Fibroblast of villous mesenchyme (primary cell): ENCODE results near the gene C3orf70. TPM values are rescaled to one million over a fixed set of nuclear protein-coding genes. Genes with fewer than 3 reads are reported as not detected.

Experiments
- DNase-seq: peaks from one replicate; pipeline ENCODE4 v3.0.0-alpha.2; 2010; ENCODE audit warnings: low read depth
- H3K4me3 ChIP-seq: 2 replicates; pipeline ENCODE4 v1.5.1; 2011; ENCODE audit warnings: low read depth, mild to moderate bottlenecking, low read length
- total RNA-seq: library from RNA; depleted of rRNA; stranded (reverse); fragments of >200 nt; gene quantifications from 2 replicates; pipeline ENCODE4 v1.2.3, GENCODE V29; 2012
- TF ChIP-seq, protein P1 (sequence below): IDR thresholded peaks from 2 replicates; pipeline ENCODE4 v1.5.1; 2012; ENCODE audit warnings: low read depth, mild to moderate bottlenecking, low read length; ENCODE audit not compliant: insufficient read depth

Gene C3orf70
- total RNA-seq, 1 donor: 2.2 TPM

DNA sequence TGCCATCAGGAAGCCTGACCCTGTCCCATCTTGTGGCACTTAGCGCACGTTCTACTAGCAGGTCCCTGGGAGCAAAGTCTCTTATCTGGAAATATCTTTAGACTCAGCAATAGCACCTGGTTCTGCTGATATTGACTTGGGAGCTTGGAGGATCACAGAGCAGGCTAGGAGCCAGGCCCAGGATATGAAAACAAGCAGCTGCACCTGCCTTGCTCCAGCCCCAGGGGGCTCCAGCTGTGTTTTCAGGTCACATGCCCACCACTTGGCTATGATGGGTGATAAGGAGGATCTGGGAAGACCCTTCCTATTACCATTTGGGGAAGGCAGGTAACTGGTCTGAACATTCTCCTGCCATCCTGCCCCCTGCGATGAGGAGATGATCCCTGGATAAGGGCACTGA, 87.8 kb downstream of the C3orf70 start:
- TF ChIP-seq, protein P1, sequence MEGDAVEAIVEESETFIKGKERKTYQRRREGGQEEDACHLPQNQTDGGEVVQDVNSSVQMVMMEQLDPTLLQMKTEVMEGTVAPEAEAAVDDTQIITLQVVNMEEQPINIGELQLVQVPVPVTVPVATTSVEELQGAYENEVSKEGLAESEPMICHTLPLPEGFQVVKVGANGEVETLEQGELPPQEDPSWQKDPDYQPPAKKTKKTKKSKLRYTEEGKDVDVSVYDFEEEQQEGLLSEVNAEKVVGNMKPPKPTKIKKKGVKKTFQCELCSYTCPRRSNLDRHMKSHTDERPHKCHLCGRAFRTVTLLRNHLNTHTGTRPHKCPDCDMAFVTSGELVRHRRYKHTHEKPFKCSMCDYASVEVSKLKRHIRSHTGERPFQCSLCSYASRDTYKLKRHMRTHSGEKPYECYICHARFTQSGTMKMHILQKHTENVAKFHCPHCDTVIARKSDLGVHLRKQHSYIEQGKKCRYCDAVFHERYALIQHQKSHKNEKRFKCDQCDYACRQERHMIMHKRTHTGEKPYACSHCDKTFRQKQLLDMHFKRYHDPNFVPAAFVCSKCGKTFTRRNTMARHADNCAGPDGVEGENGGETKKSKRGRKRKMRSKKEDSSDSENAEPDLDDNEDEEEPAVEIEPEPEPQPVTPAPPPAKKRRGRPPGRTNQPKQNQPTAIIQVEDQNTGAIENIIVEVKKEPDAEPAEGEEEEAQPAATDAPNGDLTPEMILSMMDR: no peak
- no peak for DNase-seq
- no peak overlapping the region for H3K4me3 ChIP-seq

DNA sequence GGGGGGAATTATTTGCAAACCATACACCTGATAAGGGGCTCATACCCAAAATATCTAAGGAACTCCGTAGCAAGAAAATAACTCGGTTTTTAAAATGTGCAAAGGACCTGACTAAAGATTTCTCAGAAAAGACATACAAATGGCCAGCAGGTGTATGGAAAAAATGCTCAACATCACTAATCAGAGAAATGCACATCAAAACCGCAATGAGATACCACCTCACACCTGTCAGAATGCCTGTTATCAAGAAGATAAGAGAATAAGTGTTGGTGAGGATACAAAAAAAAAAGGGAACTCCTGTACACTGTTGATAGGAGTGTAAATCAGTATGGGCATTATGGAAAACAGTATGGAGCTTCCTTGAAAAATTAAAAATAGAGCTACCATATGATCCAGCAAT, 89.4 kb downstream of the C3orf70 start:
- DNase-seq: no peak
- TF ChIP-seq, protein P1: no peak
- no peak overlapping the region for H3K4me3 ChIP-seq

DNA sequence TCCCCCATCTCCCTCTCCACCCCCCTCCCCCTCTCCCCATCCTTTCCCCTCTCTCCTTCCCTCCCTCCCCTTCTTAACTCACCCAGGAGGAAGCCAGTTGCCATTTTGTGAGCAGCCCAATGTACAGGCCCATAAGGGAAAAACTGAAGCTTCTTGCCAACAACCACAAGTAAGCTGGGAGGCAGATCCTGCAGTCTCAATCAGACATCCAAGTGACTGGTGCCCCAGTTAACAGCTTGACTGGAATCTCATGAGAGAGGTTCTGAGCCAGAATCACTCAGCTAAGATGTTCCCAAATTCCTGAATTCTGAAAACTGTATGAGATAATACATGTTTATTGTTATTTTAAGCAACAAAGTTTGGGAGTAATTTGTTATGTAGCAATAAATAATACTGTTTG, 90.7 kb downstream of the C3orf70 start:
- H3K4me3 ChIP-seq: no peak overlapping the region
- DNase-seq: no peak
- TF ChIP-seq, protein P1: no peak

DNA sequence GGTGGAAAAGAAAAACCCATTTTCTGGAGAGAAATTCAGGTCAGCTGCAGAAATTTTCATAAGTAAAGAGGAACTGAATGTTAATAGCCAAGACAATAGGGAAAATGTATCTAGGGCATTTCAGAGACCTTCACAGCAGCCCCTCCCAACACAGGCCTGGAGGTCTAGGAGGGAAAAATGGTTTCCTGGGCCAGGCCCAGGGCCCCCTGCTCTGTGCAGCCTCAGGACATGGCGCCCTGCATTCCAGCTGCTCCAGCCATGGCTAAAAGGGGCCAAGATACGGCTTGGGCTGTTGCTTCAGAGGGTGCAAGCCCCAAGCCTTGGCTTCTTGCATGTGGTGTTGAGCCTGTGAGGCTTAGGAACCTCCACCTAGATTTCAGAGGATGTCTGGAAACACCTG, 92.2 kb downstream of the C3orf70 start:
- DNase-seq: no peak
- H3K4me3 ChIP-seq: no peak overlapping the region
- TF ChIP-seq, protein P1: no peak

DNA sequence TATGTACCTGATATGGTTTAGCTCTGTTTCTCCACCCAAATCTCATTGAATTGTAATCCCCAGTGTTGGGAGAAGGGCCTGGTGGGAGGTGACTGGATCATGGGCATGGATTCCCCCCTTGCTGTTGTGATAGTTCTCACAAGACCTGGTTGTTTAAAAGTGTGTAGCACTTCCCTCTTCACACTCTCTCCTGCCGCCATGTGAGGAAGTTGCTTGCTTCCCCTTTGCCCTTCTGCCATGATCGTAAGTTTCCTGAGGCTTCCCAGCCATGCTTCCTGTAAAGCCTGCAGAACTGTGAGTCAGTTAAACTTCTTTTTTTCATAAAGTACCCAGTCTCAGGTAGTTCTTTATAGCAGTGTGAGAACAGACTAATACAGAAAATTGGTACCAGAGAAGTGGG, 93.1 kb downstream of the C3orf70 start:
- H3K4me3 ChIP-seq: no peak overlapping the region
- TF ChIP-seq, protein P1: no peak
- no peak for DNase-seq

DNA sequence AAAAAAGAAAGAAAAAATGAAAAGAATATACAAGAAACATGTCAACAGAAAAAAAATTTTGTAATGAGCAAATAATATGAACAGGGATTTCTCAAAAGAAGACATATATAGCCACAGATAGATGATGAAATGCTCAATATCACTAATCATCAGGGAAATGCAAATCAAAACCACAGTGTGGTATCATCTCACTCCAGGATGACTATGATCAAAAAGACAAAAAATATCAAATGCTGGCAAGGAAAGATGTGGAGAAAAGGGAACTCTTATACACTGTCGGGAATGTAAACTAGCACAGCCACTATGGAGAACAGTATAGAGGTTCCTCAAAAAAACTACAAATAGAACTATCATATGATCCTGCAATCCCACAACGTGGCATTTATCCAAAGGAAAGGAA, 94.1 kb downstream of the C3orf70 start:
- no peak overlapping the region for H3K4me3 ChIP-seq
- no peak for DNase-seq
- TF ChIP-seq, protein P1: no peak

- TF ChIP-seq, protein P1: no peak
- H3K4me3 ChIP-seq: no peak overlapping the region
- no peak for DNase-seq
Observed at GRCh38 chr3:185057829-185058228, 95.0 kb downstream of the C3orf70 start.
